ENCODE measurements around the gene HAVCR2. TPM values are rescaled to one million over a fixed set of nuclear protein-coding genes. Genes with fewer than 3 reads are reported as not detected.

Gene HAVCR2
- total and polyA plus RNA-seq, 5 donors from 2014 or later, result 4.0 to 9.7 (median 6.8) TPM

GRCh38 chr5:157068339-157068738, 40.5 kb downstream of the HAVCR2 start:
- Histone ChIP-seq H3K27me3 (ENCODE audit: control insufficient read depth, insufficient read depth, low read length) (no peaks in the 10 kb centered on the region), H3K36me3 (ENCODE audit: control insufficient read depth, insufficient read depth, low read length) (no peaks in the 10 kb centered on the region), H3K9me3 (ENCODE audit: control insufficient read depth in 2 of 2, low read length in 2 of 2) (no peaks in the 10 kb centered on the region), H3K4me1 (ENCODE audit: control insufficient read depth, insufficient read depth, low read length, poor library complexity, severe bottlenecking) (no peaks in the 10 kb centered on the region), H3K27ac (ENCODE audit: insufficient read depth, low read length, poor library complexity, severe bottlenecking) (no peak overlapping the region), H3K4me3 (ENCODE audit: low read depth, low read length) (no peak overlapping the region)
- Mint-ChIP-seq H3K4me3 (no peak overlapping the region), H3K27me3 (peaks cover 4% of the 10 kb centered on the region), H3K27ac (no peak overlapping the region), H3K36me3 (no peaks in the 10 kb centered on the region), H3K9me3 (peaks cover 0 to 1% (median 0%) of the 10 kb centered on the region in 7 donors), H3K4me1 (peaks cover 5 to 14% (median 7%) of the 10 kb centered on the region in 4 donors)
- no peak for ATAC-seq (ENCODE audit: low read depth in 2 of 2)
- DNase-seq, result no peak

- Mint-ChIP-seq H3K27ac (peak overlapping the region in 1 of 3 donors; percentile 75), H3K36me3 (no peaks in the 10 kb centered on the region), H3K4me3 (no peak overlapping the region), H3K4me1 (peaks cover 0 to 12% (median 6%) of the 10 kb centered on the region in 4 donors), H3K27me3 (no peaks in the 10 kb centered on the region), H3K9me3 (peaks cover 0 to 1% (median 0%) of the 10 kb centered on the region in 7 donors)
- Histone ChIP-seq H3K4me3 (ENCODE audit: low read depth, low read length) (no peak overlapping the region), H3K27me3 (ENCODE audit: control insufficient read depth, insufficient read depth, low read length) (no peaks in the 10 kb centered on the region), H3K9me3 (ENCODE audit: control insufficient read depth in 2 of 2, low read length in 2 of 2) (no peaks in the 10 kb centered on the region), H3K36me3 (ENCODE audit: control insufficient read depth, insufficient read depth, low read length) (no peaks in the 10 kb centered on the region), H3K4me1 (ENCODE audit: control insufficient read depth, insufficient read depth, low read length, poor library complexity, severe bottlenecking) (no peaks in the 10 kb centered on the region), H3K27ac (ENCODE audit: insufficient read depth, low read length, poor library complexity, severe bottlenecking) (no peak overlapping the region)
- no peak for ATAC-seq (ENCODE audit: low read depth in 2 of 2)
- no peak for DNase-seq
Observed at GRCh38 chr5:157067005-157067404, 41.8 kb downstream of the HAVCR2 start.

- no peaks in the 10 kb centered on the region for H3K27me3 ChIP-seq (ENCODE audit: control insufficient read depth, insufficient read depth, low read length)
- no peaks in the 10 kb centered on the region for H3K36me3 ChIP-seq (ENCODE audit: control insufficient read depth, insufficient read depth, low read length)
- peaks cover 0 to 12% (median 6%) of the 10 kb centered on the region in 4 donors for H3K4me1 Mint-ChIP-seq
- DNase-seq, result no peak
- H3K4me1 ChIP-seq (ENCODE audit: control insufficient read depth, insufficient read depth, low read length, poor library complexity, severe bottlenecking), result no peaks in the 10 kb centered on the region
- no peaks in the 10 kb centered on the region for H3K27me3 Mint-ChIP-seq
- peaks cover 0 to 1% (median 0%) of the 10 kb centered on the region in 7 donors for H3K9me3 Mint-ChIP-seq
- H3K27ac Mint-ChIP-seq, result peak overlapping the region in 2 of 3 donors; percentile 10 to 75
- H3K36me3 Mint-ChIP-seq, result no peaks in the 10 kb centered on the region
- no peaks in the 10 kb centered on the region for H3K9me3 ChIP-seq (ENCODE audit: control insufficient read depth in 2 of 2, low read length in 2 of 2)
- ATAC-seq (ENCODE audit: low read depth in 2 of 2), result no peak
- no peak overlapping the region for H3K4me3 Mint-ChIP-seq
- H3K4me3 ChIP-seq (ENCODE audit: low read depth, low read length), result no peak overlapping the region
- no peak overlapping the region for H3K27ac ChIP-seq (ENCODE audit: insufficient read depth, low read length, poor library complexity, severe bottlenecking)
Observed at GRCh38 chr5:157066080-157066479, 42.8 kb downstream of the HAVCR2 start.

GRCh38 chr5:157063776-157064430, 44.9 kb downstream of the HAVCR2 start:
- Mint-ChIP-seq H3K4me3 (no peak overlapping the region), H3K4me1 (peaks cover 0 to 12% (median 6%) of the 10 kb centered on the region in 4 donors), H3K27ac (peak overlapping the region in 2 of 3 donors; percentile 16 to 20), H3K36me3 (no peaks in the 10 kb centered on the region), H3K9me3 (peaks cover 0 to 3% (median 0%) of the 10 kb centered on the region in 7 donors), H3K27me3 (no peaks in the 10 kb centered on the region)
- H3K9me3 ChIP-seq (ENCODE audit: control insufficient read depth in 2 of 2, low read length in 2 of 2), result no peaks in the 10 kb centered on the region
- no peaks in the 10 kb centered on the region for H3K36me3 ChIP-seq (ENCODE audit: control insufficient read depth, insufficient read depth, low read length)
- H3K27ac ChIP-seq (ENCODE audit: insufficient read depth, low read length, poor library complexity, severe bottlenecking), result no peak overlapping the region
- ATAC-seq (ENCODE audit: low read depth in 2 of 2) (no peak), DNase-seq (no peak)
- H3K4me3 ChIP-seq (ENCODE audit: low read depth, low read length), result no peak overlapping the region
- no peaks in the 10 kb centered on the region for H3K27me3 ChIP-seq (ENCODE audit: control insufficient read depth, insufficient read depth, low read length)
- no peaks in the 10 kb centered on the region for H3K4me1 ChIP-seq (ENCODE audit: control insufficient read depth, insufficient read depth, low read length, poor library complexity, severe bottlenecking)

- Histone ChIP-seq H3K4me3 (ENCODE audit: low read depth, low read length) (no peak overlapping the region), H3K36me3 (ENCODE audit: control insufficient read depth, insufficient read depth, low read length) (no peaks in the 10 kb centered on the region), H3K27ac (ENCODE audit: insufficient read depth, low read length, poor library complexity, severe bottlenecking) (no peak overlapping the region), H3K4me1 (ENCODE audit: control insufficient read depth, insufficient read depth, low read length, poor library complexity, severe bottlenecking) (no peaks in the 10 kb centered on the region), H3K9me3 (ENCODE audit: control insufficient read depth in 2 of 2, low read length in 2 of 2) (no peaks in the 10 kb centered on the region), H3K27me3 (ENCODE audit: control insufficient read depth, insufficient read depth, low read length) (no peaks in the 10 kb centered on the region)
- H3K4me3 Mint-ChIP-seq, result no peak overlapping the region
- no peaks in the 10 kb centered on the region for H3K36me3 Mint-ChIP-seq
- no peaks in the 10 kb centered on the region for H3K27me3 Mint-ChIP-seq
- H3K27ac Mint-ChIP-seq, result no peak overlapping the region
- DNase-seq, result no peak
- no peak for ATAC-seq (ENCODE audit: low read depth in 2 of 2)
- H3K9me3 Mint-ChIP-seq, result peaks cover 0 to 3% (median 0%) of the 10 kb centered on the region in 7 donors
- no peaks in the 10 kb centered on the region for H3K4me1 Mint-ChIP-seq
Observed at GRCh38 chr5:157059891-157060290, 49.0 kb downstream of the HAVCR2 start.

DNA sequence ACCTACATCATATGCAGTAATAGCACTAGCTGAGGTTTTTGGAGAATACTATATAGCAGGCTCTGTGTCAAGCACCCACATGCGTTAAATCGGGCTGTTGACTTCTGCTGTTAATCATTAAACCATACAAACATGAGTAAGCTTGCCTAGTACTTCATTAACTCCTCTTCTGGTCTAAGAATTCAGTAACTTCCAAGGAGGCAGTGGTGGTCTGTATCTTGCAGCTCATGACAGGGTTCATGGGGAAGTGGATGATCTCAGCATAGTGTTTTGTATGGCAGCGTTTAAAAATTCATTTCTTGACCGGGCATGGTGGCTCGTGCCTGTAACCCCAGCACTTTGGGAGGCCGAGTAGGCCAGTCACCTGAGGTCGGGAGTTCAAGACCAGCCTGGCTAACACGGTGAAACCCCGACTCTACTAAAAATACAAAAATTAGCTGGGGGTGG, 49.7 kb downstream of the HAVCR2 start, which contains the start of gene HAVCR1:
HAVCR1 (minus strand) TSS at position 24 of the 447 bp plus-strand sequence. CDS start 1,173 bp downstream, outside the sequence.
- DNase-seq (no peak), ATAC-seq (ENCODE audit: low read depth in 2 of 2) (no peak)
- Mint-ChIP-seq H3K4me3 (peak within 1 kb of the TSS in 1 of 4 donors; percentile 34), H3K27me3 (no peaks in the 10 kb centered on the region), H3K4me1 (no peaks in the 10 kb centered on the region), H3K27ac (no peak within 1 kb of the TSS), H3K36me3 (no peaks in the 10 kb centered on the region), H3K9me3 (peaks cover 0 to 2% (median 0%) of the 10 kb centered on the region in 7 donors)
- Histone ChIP-seq H3K4me1 (ENCODE audit: control insufficient read depth, insufficient read depth, low read length, poor library complexity, severe bottlenecking) (no peaks in the 10 kb centered on the region), H3K4me3 (ENCODE audit: low read depth, low read length) (no peak within 1 kb of the TSS), H3K27ac (ENCODE audit: insufficient read depth, low read length, poor library complexity, severe bottlenecking) (no peak within 1 kb of the TSS), H3K9me3 (ENCODE audit: control insufficient read depth in 2 of 2, low read length in 2 of 2) (no peaks in the 10 kb centered on the region), H3K36me3 (ENCODE audit: control insufficient read depth, insufficient read depth, low read length) (no peaks in the 10 kb centered on the region), H3K27me3 (ENCODE audit: control insufficient read depth, insufficient read depth, low read length) (no peaks in the 10 kb centered on the region)

GRCh38 chr5:157057459-157058370, 51.1 kb downstream of the HAVCR2 start:
- DNase-seq (no peak), ATAC-seq (ENCODE audit: low read depth in 2 of 2) (no peak)
- Mint-ChIP-seq H3K27ac (peak overlapping the region in 1 of 3 donors; percentile 78), H3K36me3 (no peaks in the 10 kb centered on the region), H3K27me3 (no peaks in the 10 kb centered on the region), H3K9me3 (peaks cover 0 to 2% (median 0%) of the 10 kb centered on the region in 7 donors), H3K4me1 (no peaks in the 10 kb centered on the region), H3K4me3 (peak overlapping the region in 1 of 4 donors; percentile 34)
- Histone ChIP-seq H3K4me1 (ENCODE audit: control insufficient read depth, insufficient read depth, low read length, poor library complexity, severe bottlenecking) (no peaks in the 10 kb centered on the region), H3K4me3 (ENCODE audit: low read depth, low read length) (no peak overlapping the region), H3K27me3 (ENCODE audit: control insufficient read depth, insufficient read depth, low read length) (no peaks in the 10 kb centered on the region), H3K9me3 (ENCODE audit: control insufficient read depth in 2 of 2, low read length in 2 of 2) (no peaks in the 10 kb centered on the region), H3K36me3 (ENCODE audit: control insufficient read depth, insufficient read depth, low read length) (no peaks in the 10 kb centered on the region), H3K27ac (ENCODE audit: insufficient read depth, low read length, poor library complexity, severe bottlenecking) (no peak overlapping the region)

All from CD4-positive, CD25-positive, alpha-beta regulatory T cell (primary cell).